ENCODE results near the gene PCDHGA1.

PCDHGA1 gene

GRCh38 chr5:141492168-141492885 lies 162.0 kb downstream of the PCDHGA1 start:
- DNase-seq (ENCODE audit: low read depth) = no peak

GRCh38 chr5:141493500-141494422 lies 163.4 kb downstream of the PCDHGA1 start:
- no peak for DNase-seq (ENCODE audit: low read depth)

GRCh38 chr5:141494761-141495452 lies 164.6 kb downstream of the PCDHGA1 start:
- no peak for DNase-seq (ENCODE audit: low read depth)

GRCh38 chr5:141495453-141495811 lies 165.1 kb downstream of the PCDHGA1 start:
- no peak for DNase-seq (ENCODE audit: low read depth)

- no peak for DNase-seq (ENCODE audit: low read depth)
These were observed 165.7 kb downstream of the PCDHGA1 start for GRCh38 chr5:141496038-141496437.

GRCh38 chr5:141501761-141502160 lies 171.4 kb downstream of the PCDHGA1 start:
- DNase-seq (ENCODE audit: low read depth) = no peak

- DNase-seq (ENCODE audit: low read depth) = no peak
These were observed 173.4 kb downstream of the PCDHGA1 start for GRCh38 chr5:141503681-141504080.

- no peak for DNase-seq (ENCODE audit: low read depth)
These were observed 173.9 kb downstream of the PCDHGA1 start for GRCh38 chr5:141504216-141504615.

- no peak for DNase-seq (ENCODE audit: low read depth)
These were observed 176.3 kb downstream of the PCDHGA1 start for GRCh38 chr5:141506381-141507155.

- DNase-seq (ENCODE audit: low read depth) = no peak
These were observed 177.2 kb downstream of the PCDHGA1 start for GRCh38 chr5:141507387-141508091.

GRCh38 chr5:141508440-141508797 lies 178.1 kb downstream of the PCDHGA1 start:
- no peak for DNase-seq (ENCODE audit: low read depth)

- DNase-seq (ENCODE audit: low read depth) = peak; percentile 29
These were observed 178.7 kb downstream of the PCDHGA1 start for GRCh38 chr5:141508798-141509611.

- DNase-seq (ENCODE audit: low read depth) = no peak
These were observed 179.8 kb downstream of the PCDHGA1 start for GRCh38 chr5:141510160-141510559.

- no peak for DNase-seq (ENCODE audit: low read depth)
These were observed 180.7 kb downstream of the PCDHGA1 start for GRCh38 chr5:141510850-141511601.

GRCh38 chr5:141511771-141512325 lies 181.5 kb downstream of the PCDHGA1 start:
- DNase-seq (ENCODE audit: low read depth) = no peak

GRCh38 chr5:141512390-141512910 lies 182.1 kb downstream of the PCDHGA1 start:
- DNase-seq (ENCODE audit: low read depth) = no peak

GRCh38 chr5:141512911-141513626 lies 182.8 kb downstream of the PCDHGA1 start:
- no peak for DNase-seq (ENCODE audit: low read depth)

- no peak for DNase-seq (ENCODE audit: low read depth)
These were observed 183.5 kb downstream of the PCDHGA1 start for GRCh38 chr5:141513627-141514329.

Measured in HS-27A (cell line).